Colonic mucosa (tissue), 4 donors: Measurements from ENCODE around the gene RFX2. TPM values are rescaled to one million over a fixed set of nuclear protein-coding genes. Genes with fewer than 3 reads are reported as not detected.

ENCODE experiments used
- DNase-seq: peaks from one replicate; pipeline ENCODE4 v3.0.0-alpha.2; 2020
- H3K27ac ChIP-seq: fragments of 200-600 bp; one replicate; pipeline ENCODE4 v1.8.0; 2021
- H3K27me3 ChIP-seq: fragments of 200-600 bp; one replicate; pipeline ENCODE4 v1.8.0; 2021
- H3K36me3 ChIP-seq: fragments of 200-600 bp; one replicate; pipeline ENCODE4 v1.8.0; 2021
- H3K4me1 ChIP-seq: fragments of 200-600 bp; one replicate; pipeline ENCODE4 v1.8.0; 2021; ENCODE audit warnings: mild to moderate bottlenecking
- H3K4me3 ChIP-seq: fragments of 200-600 bp; one replicate; pipeline ENCODE4 v1.8.0; 2021
- H3K9ac ChIP-seq, 2 donors: one replicate each; pipeline ENCODE4 v1.7.0; 2013; ENCODE audit warnings: control low read depth in 2 of 2, low read depth in 2 of 2, low read length in 2 of 2
- H3K9me3 ChIP-seq: fragments of 200-600 bp; one replicate; pipeline ENCODE4 v1.8.0; 2021
- intact Hi-C: fragments of 100-400 bp; cut with DNase I; formaldehyde crosslinking; loops from one replicate; pipeline ENCODE4 v1.14.1; 2022
- total RNA-seq, 2 donors: library from RNA; stranded (reverse); fragmentation: NEBNext Ultra II Directional in 1 of 2; extraction: Animal tissue kit (Norgen Biotek cat#: 25700) in 1 of 2; gene quantifications; one replicate each; pipeline ENCODE4 v1.2.1, GENCODE V29; 2021
- TF ChIP-seq, protein P1 (sequence below): fragments of 200-600 bp; IDR thresholded peaks from one replicate; pipeline ENCODE4 v1.8.0; 2022; ENCODE audit warnings: antibody characterized with exemption, mild to moderate bottlenecking
- donor health status: healthy.
- donor health status: DM: no; HTN: no; CAD: no.
- donor health status: DM: no; HTN: no; CAD: no.

Gene RFX2
- total RNA-seq, 2 donors from 2014 or later = 6.2 to 7.3 TPM

GRCh38 chr19:6095760-6096159, 14.5 kb downstream of the RFX2 start:
- Histone ChIP-seq H3K4me3 (no peak overlapping the region), H3K27ac (no peak overlapping the region), H3K9me3 (no peaks in the 10 kb centered on the region), H3K36me3 (no peaks in the 10 kb centered on the region), H3K27me3 (no peaks in the 10 kb centered on the region), H3K9ac (no peak overlapping the region), H3K4me1 (no peaks in the 10 kb centered on the region)
- DNase-seq = no peak
- TF ChIP-seq, protein P1, sequence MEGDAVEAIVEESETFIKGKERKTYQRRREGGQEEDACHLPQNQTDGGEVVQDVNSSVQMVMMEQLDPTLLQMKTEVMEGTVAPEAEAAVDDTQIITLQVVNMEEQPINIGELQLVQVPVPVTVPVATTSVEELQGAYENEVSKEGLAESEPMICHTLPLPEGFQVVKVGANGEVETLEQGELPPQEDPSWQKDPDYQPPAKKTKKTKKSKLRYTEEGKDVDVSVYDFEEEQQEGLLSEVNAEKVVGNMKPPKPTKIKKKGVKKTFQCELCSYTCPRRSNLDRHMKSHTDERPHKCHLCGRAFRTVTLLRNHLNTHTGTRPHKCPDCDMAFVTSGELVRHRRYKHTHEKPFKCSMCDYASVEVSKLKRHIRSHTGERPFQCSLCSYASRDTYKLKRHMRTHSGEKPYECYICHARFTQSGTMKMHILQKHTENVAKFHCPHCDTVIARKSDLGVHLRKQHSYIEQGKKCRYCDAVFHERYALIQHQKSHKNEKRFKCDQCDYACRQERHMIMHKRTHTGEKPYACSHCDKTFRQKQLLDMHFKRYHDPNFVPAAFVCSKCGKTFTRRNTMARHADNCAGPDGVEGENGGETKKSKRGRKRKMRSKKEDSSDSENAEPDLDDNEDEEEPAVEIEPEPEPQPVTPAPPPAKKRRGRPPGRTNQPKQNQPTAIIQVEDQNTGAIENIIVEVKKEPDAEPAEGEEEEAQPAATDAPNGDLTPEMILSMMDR = no peak
- intact Hi-C loops = no loop called here

- Histone ChIP-seq H3K9me3 (no peaks in the 10 kb centered on the region), H3K4me3 (peak overlapping the region; percentile 7), H3K4me1 (no peaks in the 10 kb centered on the region), H3K9ac (peak overlapping the region; percentile 66 to 93), H3K36me3 (no peaks in the 10 kb centered on the region), H3K27me3 (no peaks in the 10 kb centered on the region), H3K27ac (peak overlapping the region; percentile 92)
- TF ChIP-seq, protein P1 = no peak
- intact Hi-C loops = loop anchor here (5.0 kb wide), 1 partner anchor 35 kb away; no protein-coding TSS in a partner anchor
- DNase-seq = peak; percentile 89
Observed at GRCh38 chr19:6092329-6093286, 17.7 kb downstream of the RFX2 start.

DNA sequence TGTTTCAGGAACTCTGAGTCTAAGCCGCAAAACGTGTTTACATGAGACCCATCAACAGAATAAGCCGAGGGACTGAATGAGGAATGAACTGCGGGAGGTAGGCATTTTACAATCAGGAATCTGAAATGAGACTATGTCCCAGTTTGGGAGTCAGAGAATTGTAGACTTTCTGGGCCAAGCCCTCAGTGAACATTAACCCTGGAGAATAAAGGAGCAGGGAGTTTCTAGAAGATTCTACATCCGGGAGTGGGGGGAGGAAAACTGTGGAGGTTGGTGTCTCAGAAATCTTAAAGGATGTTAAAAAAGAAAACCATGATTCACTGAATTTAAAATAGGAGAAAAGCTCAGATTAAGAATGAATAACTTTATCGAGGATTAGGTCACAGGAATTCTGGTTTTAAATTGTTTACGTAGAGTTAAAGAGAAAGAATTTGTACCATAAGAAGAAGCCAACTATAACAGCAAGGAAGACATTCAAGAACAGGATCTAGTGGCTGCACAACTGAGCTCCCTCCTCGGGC, 18.5 kb downstream of the RFX2 start:
- no peaks in the 10 kb centered on the region for H3K9me3 ChIP-seq
- TF ChIP-seq, protein P1 = no peak
- intact Hi-C loops = loop anchor here (5.0 kb wide), 1 partner anchor 35 kb away; no protein-coding TSS in a partner anchor
- DNase-seq = peak; percentile 74
- H3K9ac ChIP-seq = peak overlapping the region; percentile 66 to 93
- peak overlapping the region; percentile 7 for H3K4me3 ChIP-seq
- peaks cover under 1% of the 10 kb centered on the region for H3K4me1 ChIP-seq
- H3K27me3 ChIP-seq = no peaks in the 10 kb centered on the region
- peak overlapping the region; percentile 92 for H3K27ac ChIP-seq
- no peaks in the 10 kb centered on the region for H3K36me3 ChIP-seq

- Histone ChIP-seq H3K27ac (peak overlapping the region; percentile 92), H3K27me3 (no peaks in the 10 kb centered on the region), H3K9me3 (no peaks in the 10 kb centered on the region), H3K4me1 (peaks cover 4% of the 10 kb centered on the region), H3K36me3 (no peaks in the 10 kb centered on the region), H3K9ac (no peak overlapping the region), H3K4me3 (no peak overlapping the region)
- DNase-seq = no peak
- intact Hi-C loops = loop anchor here (5.0 kb wide), 1 partner anchor 33 kb away; no protein-coding TSS in a partner anchor
- TF ChIP-seq, protein P1 = no peak
Observed at GRCh38 chr19:6090634-6091033, 19.7 kb downstream of the RFX2 start.

DNA sequence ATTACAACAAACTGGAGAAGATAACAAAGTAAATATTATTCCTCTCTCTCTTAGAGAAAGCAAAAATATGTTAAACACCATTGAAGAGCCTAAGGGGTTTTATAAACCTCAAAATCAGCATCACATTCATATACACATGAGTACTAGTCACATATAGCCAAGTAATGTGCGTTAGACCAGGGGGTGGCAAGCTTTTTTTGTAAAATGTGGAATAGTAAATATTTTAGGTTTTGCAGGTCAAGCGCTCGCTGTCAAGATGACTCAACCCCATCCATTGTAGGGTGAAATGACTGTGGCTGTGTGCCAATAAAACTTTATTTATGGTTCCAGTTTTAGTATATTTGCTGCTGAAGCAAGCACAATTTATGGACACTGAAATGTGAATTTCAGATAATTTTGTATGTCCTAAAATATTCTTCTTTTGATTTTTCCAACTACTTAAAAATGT, 21.7 kb downstream of the RFX2 start:
- no peak overlapping the region for H3K4me3 ChIP-seq
- H3K27ac ChIP-seq = peak overlapping the region; percentile 76
- TF ChIP-seq, protein P1 = no peak
- no peaks in the 10 kb centered on the region for H3K9me3 ChIP-seq
- peaks cover 4% of the 10 kb centered on the region for H3K4me1 ChIP-seq
- intact Hi-C loops = no loop called here
- DNase-seq = no peak
- H3K27me3 ChIP-seq = no peaks in the 10 kb centered on the region
- H3K36me3 ChIP-seq = no peaks in the 10 kb centered on the region
- H3K9ac ChIP-seq = peak overlapping the region in 1 of 2 donors; percentile 16
